BJ (cell line): Measurements from ENCODE around the gene TMIGD1. TPM values are rescaled to one million over a fixed set of nuclear protein-coding genes. Genes with fewer than 3 reads are reported as not detected.
A peak's percentile ranks its signal among the peaks of the same experiment; 100 is the strongest.

Experiments used
- CTCF ChIA-PET: fragments of 350-600 bp; formaldehyde crosslinking; extraction: SDS; loops from one replicate; lab custom pipeline; 2021; ENCODE audit warnings: antibody characterized with exemption, inconsistent platforms; lab: Yijun Ruan, JAX
- POLR2A ChIA-PET: fragments of 300-600 bp; sonication (Branson Sonifier 250); formaldehyde crosslinking; extraction: SDS; loops from one replicate; lab custom pipeline; 2021; ENCODE audit warnings: antibody characterized with exemption; lab: Charles Lee
- DNase-seq: peaks from one replicate; pipeline ENCODE4 v3.0.0-alpha.2; 2011; ENCODE audit warnings: low read depth
- H3K27me3 ChIP-seq: 2 replicates; pipeline ENCODE4 v1.6.0; 2011; ENCODE audit warnings: low read length; ENCODE audit not compliant: control insufficient read depth, insufficient read depth
- H3K36me3 ChIP-seq: 2 replicates; pipeline ENCODE4 v1.5.1; 2011; ENCODE audit warnings: low read length; ENCODE audit not compliant: control insufficient read depth, insufficient read depth
- H3K4me3 ChIP-seq: 2 replicates; pipeline ENCODE4 v1.5.1; 2011; ENCODE audit warnings: low read depth, mild to moderate bottlenecking, control low read depth, low read length
- polyA plus RNA-seq: library from polyadenylated mRNA; depleted of rRNA; stranded (reverse); fragments of >200 nt; gene quantifications from 2 replicates; pipeline ENCODE4 v1.2.3, GENCODE V29; 2011
- TF ChIP-seq, protein P1 (sequence below): IDR thresholded peaks from 2 replicates; pipeline ENCODE4 v1.5.1; 2011; ENCODE audit warnings: low read depth, mild to moderate bottlenecking, control low read depth, inconsistent platforms, low read length, moderate library complexity; ENCODE audit not compliant: insufficient read depth

TMIGD1 gene
- polyA plus RNA-seq, 1 experiment = not detected

- Histone ChIP-seq H3K27me3 (no peaks in the 10 kb centered on the region), H3K36me3 (no peaks in the 10 kb centered on the region), H3K4me3 (no peak overlapping the region)
- ChIA-PET POLR2A (no interaction called here), CTCF (no interaction called here)
- DNase-seq = no peak
- TF ChIP-seq, protein P1, sequence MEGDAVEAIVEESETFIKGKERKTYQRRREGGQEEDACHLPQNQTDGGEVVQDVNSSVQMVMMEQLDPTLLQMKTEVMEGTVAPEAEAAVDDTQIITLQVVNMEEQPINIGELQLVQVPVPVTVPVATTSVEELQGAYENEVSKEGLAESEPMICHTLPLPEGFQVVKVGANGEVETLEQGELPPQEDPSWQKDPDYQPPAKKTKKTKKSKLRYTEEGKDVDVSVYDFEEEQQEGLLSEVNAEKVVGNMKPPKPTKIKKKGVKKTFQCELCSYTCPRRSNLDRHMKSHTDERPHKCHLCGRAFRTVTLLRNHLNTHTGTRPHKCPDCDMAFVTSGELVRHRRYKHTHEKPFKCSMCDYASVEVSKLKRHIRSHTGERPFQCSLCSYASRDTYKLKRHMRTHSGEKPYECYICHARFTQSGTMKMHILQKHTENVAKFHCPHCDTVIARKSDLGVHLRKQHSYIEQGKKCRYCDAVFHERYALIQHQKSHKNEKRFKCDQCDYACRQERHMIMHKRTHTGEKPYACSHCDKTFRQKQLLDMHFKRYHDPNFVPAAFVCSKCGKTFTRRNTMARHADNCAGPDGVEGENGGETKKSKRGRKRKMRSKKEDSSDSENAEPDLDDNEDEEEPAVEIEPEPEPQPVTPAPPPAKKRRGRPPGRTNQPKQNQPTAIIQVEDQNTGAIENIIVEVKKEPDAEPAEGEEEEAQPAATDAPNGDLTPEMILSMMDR = no peak
Observed at GRCh38 chr17:30310562-30310961, 23.3 kb downstream of the TMIGD1 start.

DNA sequence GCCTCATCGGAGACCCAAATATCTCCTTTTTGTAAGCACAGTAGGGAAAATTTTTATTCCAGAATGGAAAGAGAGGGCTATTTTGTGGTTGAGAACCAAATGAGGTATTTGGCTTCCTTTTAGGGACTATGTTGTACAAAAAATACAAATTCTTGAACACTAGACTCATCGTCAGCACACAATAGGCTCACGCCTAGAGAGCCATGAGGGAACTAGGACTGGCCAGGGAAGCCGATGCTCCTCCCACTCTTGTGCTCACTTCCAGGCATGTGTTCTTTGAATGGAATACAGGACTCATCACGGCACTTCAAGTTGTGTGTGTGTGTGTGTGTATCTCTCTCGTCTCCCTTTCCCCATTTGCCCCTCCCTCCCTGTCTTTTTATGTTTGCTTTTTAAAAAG lies 24.3 kb downstream of the TMIGD1 start:
- peak; percentile 5 for DNase-seq
- TF ChIP-seq, protein P1 = no peak
- Histone ChIP-seq H3K4me3 (no peak overlapping the region), H3K27me3 (no peaks in the 10 kb centered on the region), H3K36me3 (no peaks in the 10 kb centered on the region)
- POLR2A ChIA-PET = no interaction called here
- CTCF ChIA-PET = interaction anchor here (0.7 kb wide), 1 partner anchor 13 kb away, joined by 3 read pairs; no protein-coding TSS in a partner anchor

- no peaks in the 10 kb centered on the region for H3K36me3 ChIP-seq
- no peaks in the 10 kb centered on the region for H3K27me3 ChIP-seq
- H3K4me3 ChIP-seq = no peak overlapping the region
- TF ChIP-seq, protein P1 = no peak
- ChIA-PET CTCF (interaction anchor here (0.7 to 1.4 kb wide), 2 partner anchors 10 to 12 kb away, joined by 3 read pairs; no protein-coding TSS in a partner anchor), POLR2A (no interaction called here)
- peak; percentile 9 for DNase-seq
Observed at GRCh38 chr17:30308406-30308805, 25.5 kb downstream of the TMIGD1 start.

GRCh38 chr17:30304778-30305177 lies 29.1 kb downstream of the TMIGD1 start:
- CTCF ChIA-PET = interaction anchor here (0.8 to 1.3 kb wide), 3 partner anchors 21 to 83 kb away, joined by 3 read pairs; partner anchors contain the start of gene TMIGD1
- TF ChIP-seq, protein P1 = no peak
- no peak for DNase-seq
- Histone ChIP-seq H3K36me3 (no peaks in the 10 kb centered on the region), H3K27me3 (no peaks in the 10 kb centered on the region), H3K4me3 (no peak overlapping the region)
- POLR2A ChIA-PET = no interaction called here

DNA sequence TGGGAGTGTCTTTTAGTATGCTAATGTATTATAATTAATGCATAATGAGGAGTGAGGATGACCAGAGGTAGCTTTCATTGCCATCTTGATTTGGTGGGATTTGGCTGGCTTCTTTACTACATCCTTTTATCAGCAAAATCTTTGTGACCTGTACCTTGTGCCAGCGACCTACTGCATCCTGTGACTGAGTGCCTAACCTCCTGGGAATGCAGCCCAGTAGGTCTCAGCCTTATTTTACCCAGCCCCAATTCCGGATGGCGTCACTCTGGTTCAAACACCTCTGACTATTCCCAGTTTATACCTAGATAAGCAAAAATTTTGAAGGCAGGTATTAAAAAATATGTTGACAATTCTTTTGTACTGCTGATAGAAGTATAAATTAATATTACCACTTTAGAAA lies 31.6 kb downstream of the TMIGD1 start:
- Histone ChIP-seq H3K4me3 (no peak overlapping the region), H3K36me3 (no peaks in the 10 kb centered on the region), H3K27me3 (no peaks in the 10 kb centered on the region)
- CTCF ChIA-PET = no interaction called here
- TF ChIP-seq, protein P1 = no peak
- POLR2A ChIA-PET = no interaction called here
- DNase-seq = no peak
